CD4-positive, alpha-beta T cell (primary cell): Measurements from ENCODE around the gene RAMP3. TPM values are rescaled to one million over a fixed set of nuclear protein-coding genes. Genes with fewer than 3 reads are reported as not detected.

Source experiments
- ATAC-seq: fragments of 200-7000 bp; cut with Tn5 transposase; one replicate; pipeline ENCODE4 v1.10.0; 2022; ENCODE audit warnings: mild to moderate bottlenecking; ENCODE audit not compliant: poor library complexity
- CTCF ChIA-PET: fragments of 350-600 bp; sonication (Branson Sonifier 250); formaldehyde crosslinking; loops from one replicate; lab custom pipeline; 2021; ENCODE audit warnings: antibody characterized with exemption, inconsistent platforms; lab: Charles Lee
- POLR2A ChIA-PET: fragments of 350-600 bp; sonication (Branson Sonifier 250); formaldehyde crosslinking; loops from one replicate; lab custom pipeline; 2021; ENCODE audit warnings: antibody characterized with exemption, inconsistent platforms; lab: Charles Lee
- DNase-seq, 14 experiments: peaks; one replicate each; pipeline ENCODE4 v3.0.0-alpha.2; 2013 to 2020; ENCODE audit warnings: mixed read lengths in 2 of 14
- H3K27ac ChIP-seq, 2 donors: one replicate each; pipeline versions ENCODE4 v1.5.1 to v1.7.0; 2013; ENCODE audit warnings: low read length in 2 of 2, low read depth in 1 of 2, mild to moderate bottlenecking in 1 of 2
- H3K27me3 ChIP-seq, 2 experiments: 1 replicate in 1 of 2; 2 replicates in 1 of 2; pipeline versions ENCODE4 v1.6.1 to v1.7.0; 2013; ENCODE audit warnings: low read length in 2 of 2, control low read depth in 1 of 2, mild to moderate bottlenecking in 1 of 2, moderate library complexity in 1 of 2; ENCODE audit not compliant: insufficient read depth in 2 of 2, control insufficient read depth in 1 of 2
- H3K36me3 ChIP-seq: one replicate; pipeline ENCODE4 v1.6.1; 2013; ENCODE audit warnings: low read length, control low read depth; ENCODE audit not compliant: insufficient read depth
- H3K4me1 ChIP-seq: one replicate; pipeline ENCODE4 v1.6.1; 2013; ENCODE audit warnings: low read length, control low read depth; ENCODE audit not compliant: insufficient read depth
- H3K4me3 ChIP-seq: one replicate; pipeline ENCODE4 v1.5.1; 2013; ENCODE audit warnings: mild to moderate bottlenecking, low read length, moderate library complexity
- H3K9me3 ChIP-seq, 2 experiments: 1 replicate in 1 of 2; 2 replicates in 1 of 2; pipeline versions ENCODE4 v1.6.1 to v1.7.0; 2013; ENCODE audit warnings: low read length in 2 of 2, mild to moderate bottlenecking in 2 of 2, control low read depth in 1 of 2, moderate library complexity in 1 of 2; ENCODE audit not compliant: control insufficient read depth in 1 of 2, insufficient read depth in 1 of 2
- H3K27ac Mint-ChIP-seq: one replicate; pipeline ENCODE4 v1.8.0; 2020; ENCODE audit warnings: mixed read lengths
- H3K27me3 Mint-ChIP-seq: one replicate; pipeline ENCODE4 v1.8.0; 2021; ENCODE audit warnings: mixed read lengths
- H3K36me3 Mint-ChIP-seq: one replicate; pipeline ENCODE4 v1.8.0; 2021; ENCODE audit warnings: low read depth, mixed read lengths
- H3K4me1 Mint-ChIP-seq: one replicate; pipeline ENCODE4 v1.8.0; 2021; ENCODE audit warnings: low read depth, mixed read lengths
- H3K4me3 Mint-ChIP-seq: one replicate; pipeline ENCODE4 v1.8.0; 2020; ENCODE audit warnings: mild to moderate bottlenecking, mixed read lengths
- H3K9me3 Mint-ChIP-seq: one replicate; pipeline ENCODE4 v1.8.0; 2020; ENCODE audit warnings: mixed read lengths
- CTCF ChIP-seq: fragments of 200-600 bp; IDR thresholded peaks from one replicate; pipeline ENCODE4 v1.8.0; 2022; ENCODE audit warnings: antibody characterized with exemption, mild to moderate bottlenecking
- intact Hi-C, 2 experiments: fragments of 100-400 bp; cut with DNase I in 1 of 2; cut with micrococcal nuclease in 1 of 2; formaldehyde crosslinking; loops; one replicate each; pipeline versions ENCODE4 v1.15.1 to v1.9.0; 2023 to 2025; cut with DNase I, micrococcal nuclease
- total RNA-seq, 174 experiments: library from RNA in 2 of 174; stranded (reverse) in 2 of 174; gene quantifications; one replicate each; pipeline ENCODE4 v1.2.3 and lab custom pipeline; 2021 to 2026

RAMP3 gene
- total RNA-seq, 2 experiments from 2014 or later: not detected

DNA sequence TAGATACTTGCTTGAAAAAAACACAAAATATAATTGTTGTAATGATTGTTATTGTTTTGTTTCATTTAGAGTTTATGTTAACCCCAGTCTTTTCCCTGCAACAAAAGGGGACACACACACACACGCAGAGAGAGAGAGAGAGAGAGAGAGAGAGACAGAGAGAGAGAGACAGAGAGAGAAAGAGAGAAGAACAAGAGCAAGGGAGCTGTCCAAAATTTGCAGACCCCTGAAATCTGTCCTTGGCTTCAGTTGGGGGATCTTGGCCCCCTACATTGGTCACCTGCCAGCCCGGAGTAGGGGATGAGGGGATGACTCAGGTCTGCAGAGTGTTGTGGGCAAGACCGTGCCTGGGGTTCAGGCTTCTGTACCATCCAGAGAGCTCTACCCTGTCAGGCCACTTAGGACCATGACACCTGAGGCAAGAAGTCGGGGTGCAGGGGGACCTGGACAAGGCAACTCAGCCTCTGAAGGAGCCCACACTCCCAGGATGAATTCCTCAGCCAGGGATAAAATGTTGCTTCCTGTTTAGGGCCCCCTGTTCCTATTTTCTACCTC, 73.1 kb downstream of the RAMP3 start:
- Mint-ChIP-seq H3K27ac (no peak overlapping the region), H3K4me1 (no peaks in the 10 kb centered on the region), H3K36me3 (no peaks in the 10 kb centered on the region), H3K9me3 (no peaks in the 10 kb centered on the region), H3K4me3 (no peak overlapping the region), H3K27me3 (peaks cover 49% of the 10 kb centered on the region)
- ChIA-PET CTCF (no interaction called here), POLR2A (no interaction called here)
- intact Hi-C loops: no loop called here
- DNase-seq (no peak), ATAC-seq (no peak)
- Histone ChIP-seq H3K4me1 (no peaks in the 10 kb centered on the region), H3K9me3 (no peaks in the 10 kb centered on the region), H3K27ac (no peak overlapping the region), H3K4me3 (no peak overlapping the region), H3K27me3 (peaks cover 4 to 7% of the 10 kb centered on the region in 2 experiments), H3K36me3 (no peaks in the 10 kb centered on the region)
- no peak for TF ChIP-seq CTCF

- Mint-ChIP-seq H3K27ac (no peak overlapping the region), H3K9me3 (no peaks in the 10 kb centered on the region), H3K4me1 (no peaks in the 10 kb centered on the region), H3K36me3 (no peaks in the 10 kb centered on the region), H3K27me3 (peaks cover 35% of the 10 kb centered on the region), H3K4me3 (no peak overlapping the region)
- Histone ChIP-seq H3K27ac (no peak overlapping the region), H3K9me3 (no peaks in the 10 kb centered on the region), H3K27me3 (peaks cover 7% of the 10 kb centered on the region in 2 experiments), H3K4me3 (no peak overlapping the region), H3K4me1 (no peaks in the 10 kb centered on the region), H3K36me3 (no peaks in the 10 kb centered on the region)
- ChIA-PET CTCF (no interaction called here), POLR2A (no interaction called here)
- TF ChIP-seq CTCF: no peak
- intact Hi-C loops: no loop called here
- DNase-seq (no peak), ATAC-seq (no peak)
Measured at GRCh38 chr7:45233249-45233775, 75.7 kb downstream of the RAMP3 start.

Other genes with a start within 250 kb of the RAMP3 start
- 100 to 1,000 TPM; 155 to 157 TPM for gene MYO1G, start 178.8 kb upstream of the RAMP3 start, total RNA-seq
- gene CCM2, start 157.6 kb upstream of the RAMP3 start, total RNA-seq: 10 to 100 TPM; 48.8 to 52.8 TPM
- gene NACAD, start 68.8 kb upstream of the RAMP3 start, total RNA-seq: under 1 TPM; 0.08 to 0.14 TPM
- gene TBRG4, start 46.1 kb upstream of the RAMP3 start, total RNA-seq: 100 to 1,000 TPM; 104 to 105 TPM